SK-N-SH treated with all-trans-retinoic acid at 6 μM for 48 hours (cell line): ENCODE measurements around the gene HOXD11.

Experiments used
- ARNTL ChIP-seq: fragments of 450-650 bp; formaldehyde crosslinking; IDR thresholded peaks from 2 replicates; pipeline ENCODE4 v1.5.0; 2020; ENCODE audit warnings: low read depth, mild to moderate bottlenecking, moderate library complexity, borderline replicate concordance
- CSDC2 ChIP-seq: fragments of 250-450 bp; sonication (Bioruptor Pico); IDR thresholded peaks from 2 replicates; pipeline ENCODE4 v1.5.0; 2020; ENCODE audit warnings: mild to moderate bottlenecking, moderate library complexity
- ESRRG ChIP-seq: fragments of 250-450 bp; sonication (Bioruptor Pico); IDR thresholded peaks from 2 replicates; pipeline ENCODE4 v1.6.1; 2021; ENCODE audit warnings: mild to moderate bottlenecking
- ZFP30 ChIP-seq: fragments of 450-650 bp; formaldehyde crosslinking; IDR thresholded peaks from 2 replicates; pipeline ENCODE4 v1.5.0; 2022; ENCODE audit warnings: mild to moderate bottlenecking, moderate library complexity

- TF ChIP-seq ESRRG (CRISPR knock-in tag) (no peak), ZFP30 (CRISPR knock-in tag) (no peak), CSDC2 (CRISPR knock-in tag) (no peak), ARNTL (CRISPR knock-in tag) (no peak)
These were observed 8.0 kb downstream of the HOXD11 start for GRCh38 chr2:176114930-176115625.
